GM18520 (cell line): ENCODE measurements around the gene ERMAP.
"Not testable (repeated sequence)": the region's sequence is repeated elsewhere in the genome, so short reads cannot be mapped to it uniquely, and the experiment has no call there.

Experiments used
- ATAC-seq: cut with Tn5 transposase; IDR thresholded peaks from one replicate; pipeline ENCODE4 v1.9.1; 2021; ENCODE audit not compliant: unreplicated experiment

ERMAP gene

GRCh38 chr1:42841440-42842147, 24.7 kb downstream of the ERMAP start:
- no peak for ATAC-seq

- no peak for ATAC-seq
Measured at GRCh38 chr1:42844592-42845140, 27.7 kb downstream of the ERMAP start.

- no peak for ATAC-seq
Measured at GRCh38 chr1:42845193-42845592, 28.3 kb downstream of the ERMAP start.

GRCh38 chr1:42845866-42846256, 28.9 kb downstream of the ERMAP start:
- no peak for ATAC-seq

GRCh38 chr1:42846257-42847110, 29.6 kb downstream of the ERMAP start, which contains the start of gene ZNF691:
Gene ZNF691 (plus strand): TSS chr1:42846613. CDS start chr1:42849659, 3,046 bp downstream.
- peak; percentile 90 for ATAC-seq

- no peak for ATAC-seq
Measured at GRCh38 chr1:42847111-42847595, 30.2 kb downstream of the ERMAP start.

GRCh38 chr1:42847721-42848460, 31.0 kb downstream of the ERMAP start:
- no peak for ATAC-seq

- ATAC-seq = no peak
Measured at GRCh38 chr1:42848823-42849537, 32.1 kb downstream of the ERMAP start.

- no peak for ATAC-seq
Measured at GRCh38 chr1:42849944-42850343, 33.0 kb downstream of the ERMAP start.

GRCh38 chr1:42851420-42851819, 34.5 kb downstream of the ERMAP start:
- ATAC-seq = no peak

GRCh38 chr1:42851960-42852607, 35.2 kb downstream of the ERMAP start:
- ATAC-seq = no peak

GRCh38 chr1:42852608-42852980, 35.7 kb downstream of the ERMAP start:
- ATAC-seq = no peak

- ATAC-seq = no peak
Measured at GRCh38 chr1:42853116-42853884, 36.4 kb downstream of the ERMAP start.

- ATAC-seq = not testable (repeated sequence)
Measured at GRCh38 chr1:42856554-42856953, 39.6 kb downstream of the ERMAP start.

GRCh38 chr1:42859366-42859765, 42.4 kb downstream of the ERMAP start:
- ATAC-seq = not testable (repeated sequence)

- no peak for ATAC-seq
Measured at GRCh38 chr1:42860339-42861013, 43.6 kb downstream of the ERMAP start.

- no peak for ATAC-seq
Measured at GRCh38 chr1:42861014-42861399, 44.1 kb downstream of the ERMAP start.

GRCh38 chr1:42866549-42866948, 49.6 kb downstream of the ERMAP start:
- ATAC-seq = no peak

GRCh38 chr1:42868466-42868865, 51.5 kb downstream of the ERMAP start:
- ATAC-seq = not testable (repeated sequence)
